CD4-positive, alpha-beta T cell treated with Interferon alpha-2 for 1 hour (primary cell): ENCODE data around the gene KLHL22.
"Not testable (repeated sequence)": the region's sequence is repeated elsewhere in the genome, so short reads cannot be mapped to it uniquely, and the experiment has no call there.

Source experiments
- DNase-seq, 2 donors: peaks; one replicate each; pipeline ENCODE4 v3.0.0-alpha.2; 2020 to 2022

Gene KLHL22

GRCh38 chr22:20499769-20500168, 4.2 kb upstream of the KLHL22 start:
- no peak for DNase-seq

GRCh38 chr22:20498913-20499312, 3.3 kb upstream of the KLHL22 start:
- no peak for DNase-seq

GRCh38 chr22:20497426-20497825, 1.8 kb upstream of the KLHL22 start:
- DNase-seq: no peak

GRCh38 chr22:20495861-20496681, 476 bp upstream of the KLHL22 start:
- DNase-seq: peak; percentile 92 to 93

DNA sequence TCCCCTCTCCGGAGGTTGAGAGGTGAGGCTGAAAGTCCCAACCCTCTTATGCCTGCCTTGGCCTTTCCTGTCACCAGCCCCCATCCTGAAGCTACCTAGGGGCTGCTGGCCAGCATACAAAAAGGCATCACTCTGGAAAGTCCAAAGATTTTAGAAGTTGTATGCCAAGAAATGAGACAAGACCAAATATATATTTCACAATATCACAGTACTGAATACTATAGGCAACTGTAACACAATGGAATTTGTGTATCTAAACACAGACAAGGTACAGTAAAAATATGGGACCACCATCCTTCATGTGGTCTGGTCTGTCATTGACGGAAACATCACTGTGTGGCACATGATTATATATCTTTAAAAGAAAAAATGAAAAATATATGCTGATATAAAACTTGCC, 4.2 kb downstream of the KLHL22 start:
- DNase-seq: no peak

DNA sequence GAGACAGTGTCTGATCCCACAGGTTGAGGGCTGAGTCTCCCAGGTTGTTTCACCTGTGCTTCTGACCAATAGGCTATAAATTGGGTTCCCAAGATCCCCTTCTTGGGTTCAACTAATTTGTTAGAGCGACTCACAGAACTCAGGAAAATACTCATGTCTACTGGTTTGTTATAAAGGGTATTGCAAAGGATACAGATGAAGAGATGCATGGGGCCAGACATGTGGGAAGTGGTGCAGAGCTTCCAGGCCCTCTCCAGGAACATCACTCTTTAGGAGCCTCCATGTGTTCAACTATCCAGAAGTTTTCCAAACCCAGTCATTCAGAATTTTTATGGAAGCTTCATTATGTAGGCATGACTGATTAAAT, 4.7 kb downstream of the KLHL22 start:
- no peak for DNase-seq

GRCh38 chr22:20490183-20490940, 5.2 kb downstream of the KLHL22 start:
- no peak for DNase-seq

DNA sequence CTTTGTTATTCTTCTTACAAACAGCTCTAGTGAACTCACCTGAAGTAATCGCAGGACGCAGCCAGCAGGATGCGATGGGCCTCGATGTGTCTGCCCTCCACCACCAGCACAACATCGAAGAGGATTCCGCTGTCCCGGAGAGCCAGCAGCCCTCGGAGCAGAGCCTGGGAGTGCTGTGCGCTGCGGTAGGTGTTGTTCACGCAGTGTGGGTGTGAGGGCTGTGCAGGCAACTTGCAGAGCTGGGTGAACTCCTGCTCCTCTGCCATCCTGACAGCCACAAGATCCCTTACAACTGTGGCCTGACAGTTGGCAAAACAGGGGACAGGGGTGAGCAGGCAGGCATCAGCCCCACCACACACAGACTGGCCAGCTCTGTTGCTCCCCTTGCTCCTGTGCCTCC, 6.6 kb downstream of the KLHL22 start:
- no peak for DNase-seq

DNA sequence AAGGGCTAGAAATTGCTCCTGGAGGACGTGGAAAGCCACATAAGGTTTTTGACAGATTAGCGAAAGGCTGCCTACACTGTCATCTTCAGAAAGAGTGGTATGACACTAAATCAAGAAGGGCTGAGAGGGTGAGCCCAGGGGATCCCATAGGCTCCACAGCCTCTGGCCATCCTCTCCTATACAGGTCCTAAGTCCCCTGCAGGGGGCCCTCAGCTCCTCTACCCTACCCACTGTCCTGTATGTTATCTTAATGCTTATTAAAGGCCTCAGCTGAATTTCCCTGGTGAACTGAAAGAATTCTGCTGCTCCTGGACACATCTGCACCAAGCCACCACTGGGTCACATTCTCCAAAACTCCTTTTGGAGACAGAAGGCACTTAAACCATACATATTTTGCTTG, 7.9 kb downstream of the KLHL22 start:
- DNase-seq: no peak

DNA sequence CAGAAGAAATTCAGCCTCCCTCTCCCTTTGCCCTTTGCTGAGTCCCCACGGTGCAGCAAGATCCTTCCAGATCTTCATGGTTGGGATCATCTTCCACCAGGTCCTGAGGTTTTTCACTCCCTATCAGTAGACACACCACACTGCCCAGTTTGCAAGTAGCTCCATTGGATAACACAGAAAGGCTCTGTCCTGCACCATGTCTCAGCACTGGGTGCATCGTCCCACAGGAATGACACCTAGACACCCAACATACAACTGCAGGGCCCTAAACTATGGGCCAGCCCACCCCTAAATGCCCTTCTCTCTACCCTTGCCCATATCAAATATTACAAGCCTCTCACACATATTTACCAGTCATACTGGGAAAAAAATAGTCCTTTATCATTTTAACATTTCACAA, 9.4 kb downstream of the KLHL22 start:
- no peak for DNase-seq

- DNase-seq: no peak
Measured at GRCh38 chr22:20484948-20485683, 10.5 kb downstream of the KLHL22 start.

- no peak for DNase-seq
Measured at GRCh38 chr22:20483771-20484170, 11.8 kb downstream of the KLHL22 start.

GRCh38 chr22:20483143-20483506, 12.5 kb downstream of the KLHL22 start:
- DNase-seq: not testable (repeated sequence)

- DNase-seq: no peak
Measured at GRCh38 chr22:20479612-20480196, 15.9 kb downstream of the KLHL22 start.

GRCh38 chr22:20478059-20478458, 17.5 kb downstream of the KLHL22 start:
- not testable (repeated sequence) for DNase-seq

DNA sequence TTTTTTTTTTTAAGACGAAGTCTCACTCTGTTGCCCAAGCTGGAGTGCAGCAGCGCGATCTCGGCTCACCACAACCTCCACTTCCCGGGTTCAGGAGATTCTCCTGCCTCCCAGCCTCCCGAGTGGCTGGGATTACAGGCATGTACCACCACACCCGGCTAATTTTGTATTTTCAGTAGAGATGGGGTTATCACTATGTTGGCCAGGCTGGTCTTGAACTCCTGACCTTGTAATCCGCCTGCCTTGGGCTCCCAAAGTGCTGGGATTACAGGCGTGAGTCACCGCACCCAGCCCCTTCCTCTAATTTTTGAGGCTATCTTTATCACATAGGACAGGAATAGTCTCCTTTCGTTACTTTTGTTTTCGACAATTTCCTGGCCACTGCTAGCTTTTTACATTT, 20.0 kb downstream of the KLHL22 start:
- DNase-seq: not testable (repeated sequence)

DNA sequence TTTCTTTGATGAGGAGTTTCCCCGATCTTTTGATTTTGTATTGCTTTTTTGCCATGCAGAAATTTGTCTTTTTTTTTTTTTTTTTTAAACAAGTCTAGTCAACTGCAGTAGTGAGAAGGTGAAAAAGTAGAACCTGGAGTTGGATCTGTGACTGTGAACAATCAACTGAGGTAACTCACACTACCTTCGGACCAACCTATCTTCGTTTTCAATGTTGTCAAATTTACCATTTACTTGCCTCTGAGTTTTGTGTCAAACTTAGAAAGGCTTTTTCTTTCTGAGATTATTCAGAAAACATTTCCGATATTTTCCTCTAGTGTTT, 20.5 kb downstream of the KLHL22 start:
- DNase-seq: no peak

GRCh38 chr22:20472629-20473442, 22.8 kb downstream of the KLHL22 start:
- no peak for DNase-seq

DNA sequence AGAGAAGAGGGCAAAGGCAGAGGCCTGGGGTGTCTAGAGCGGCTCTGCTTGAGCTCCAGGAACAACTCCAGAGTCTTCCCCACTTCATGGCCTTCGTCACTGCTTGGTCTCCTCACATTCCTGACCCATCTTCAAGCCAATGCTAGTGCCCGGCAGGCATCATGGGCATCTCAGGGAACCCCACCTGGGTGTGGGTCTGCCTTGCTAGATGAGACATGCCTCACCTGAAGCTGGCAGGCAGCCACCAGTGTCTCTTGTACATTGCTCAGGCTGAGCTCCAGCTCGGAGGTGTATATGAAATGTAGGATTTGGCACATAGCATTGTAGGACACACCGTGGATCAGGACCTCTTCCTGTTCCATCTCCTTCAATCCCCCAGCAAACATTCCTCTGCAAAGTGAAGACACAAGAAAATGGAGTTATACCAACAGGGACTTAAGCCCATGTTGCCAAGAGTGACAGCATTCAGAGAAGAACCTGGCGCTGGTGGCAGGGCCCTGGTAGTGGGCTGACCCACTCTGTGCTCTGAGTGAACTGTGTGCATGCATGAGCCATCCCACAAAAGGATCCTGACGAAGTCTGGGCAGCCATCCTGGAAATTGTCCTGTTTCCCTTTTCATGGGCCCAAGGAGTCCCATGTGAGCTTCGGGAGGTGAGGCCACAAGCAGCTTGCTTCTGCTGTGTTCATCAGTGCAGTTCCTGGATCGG, 24.3 kb downstream of the KLHL22 start:
- DNase-seq: no peak

- DNase-seq: not testable (repeated sequence)
Measured at GRCh38 chr22:20470525-20470924, 25.1 kb downstream of the KLHL22 start.

DNA sequence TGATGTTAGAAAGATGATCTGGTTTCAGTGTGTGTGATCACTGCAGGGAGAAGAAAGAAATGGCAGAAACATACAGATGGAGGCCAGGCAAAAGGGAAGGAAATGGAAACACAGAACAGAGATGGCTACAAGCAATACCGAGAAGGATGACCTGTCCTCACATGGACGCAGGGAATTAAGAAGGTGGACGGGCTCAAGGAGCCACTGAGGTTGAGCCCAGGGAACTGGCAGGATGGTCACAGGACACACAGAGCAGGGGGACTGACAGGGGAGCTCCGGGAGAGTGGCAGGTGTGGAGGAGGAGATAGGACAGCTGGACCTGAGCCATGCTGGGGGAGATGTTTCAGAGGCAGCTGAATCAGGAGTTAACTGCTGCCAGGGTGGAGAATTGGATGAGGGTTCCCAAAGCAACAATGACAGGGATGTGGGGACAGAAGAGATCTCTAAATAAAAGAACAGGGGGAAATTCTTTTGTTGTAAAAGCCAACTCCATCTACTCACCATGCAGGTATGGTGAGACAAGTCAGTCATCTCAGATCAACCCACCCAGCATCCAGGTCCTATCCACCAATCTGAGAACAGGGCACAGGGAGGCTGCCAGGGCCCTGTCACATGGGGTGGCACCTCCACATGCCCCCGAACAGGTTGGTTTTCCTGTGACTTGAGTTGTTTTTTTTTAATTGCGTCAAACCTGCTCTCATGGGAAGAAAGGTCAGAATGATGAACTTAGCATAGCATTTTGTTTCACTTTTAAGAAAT, 26.3 kb downstream of the KLHL22 start:
- peak in 1 of 2 donors; percentile 11 for DNase-seq
